Neural progenitor cell (in vitro differentiated cells): Measurements from ENCODE around the gene TRIM63. TPM values are rescaled to one million over a fixed set of nuclear protein-coding genes. Genes with fewer than 3 reads are reported as not detected.
"Not testable (repeated sequence)": the region's sequence is repeated elsewhere in the genome, so short reads cannot be mapped to it uniquely, and the experiment has no call there.

ENCODE experiments used
- DNase-seq: peaks from one replicate; pipeline ENCODE4 v3.0.0-alpha.2; 2016; ENCODE audit warnings: low spot score
- H2AFZ ChIP-seq: fragments of 200-600 bp; sonication (generic); replicated peaks from 2 replicates; pipeline ENCODE4 v1.6.1; 2016; ENCODE audit warnings: antibody characterized with exemption
- H3F3A ChIP-seq: fragments of 200-600 bp; sonication (generic); 2 replicates; pipeline ENCODE4 v1.6.1; 2016; ENCODE audit warnings: antibody characterized with exemption, low read depth
- H3K27ac ChIP-seq: fragments of 200-600 bp; sonication (generic); 2 replicates; pipeline ENCODE4 v1.5.1; 2016; ENCODE audit warnings: mild to moderate bottlenecking
- H3K27me3 ChIP-seq: fragments of 200-600 bp; sonication (generic); 2 replicates; pipeline ENCODE4 v1.6.1; 2016; ENCODE audit warnings: mild to moderate bottlenecking, moderate library complexity
- H3K36me3 ChIP-seq: fragments of 200-600 bp; sonication (generic); 2 replicates; pipeline ENCODE4 v1.5.1; 2016
- H3K4me1 ChIP-seq: fragments of 200-600 bp; sonication (generic); 2 replicates; pipeline ENCODE4 v1.6.1; 2016; ENCODE audit warnings: mixed run types
- H3K4me2 ChIP-seq: fragments of 200-600 bp; sonication (generic); 2 replicates; pipeline ENCODE4 v1.6.1; 2016
- H3K4me3 ChIP-seq: fragments of 200-600 bp; sonication (generic); 2 replicates; pipeline ENCODE4 v1.5.1; 2016
- H3K79me2 ChIP-seq: fragments of 200-600 bp; sonication (generic); 2 replicates; pipeline ENCODE4 v1.6.1; 2016; ENCODE audit warnings: low read depth
- H3K9ac ChIP-seq: fragments of 200-600 bp; sonication (generic); 2 replicates; pipeline ENCODE4 v1.6.1; 2016
- H3K9me3 ChIP-seq: fragments of 200-600 bp; sonication (generic); 2 replicates; pipeline ENCODE4 v1.5.1; 2016; ENCODE audit warnings: low read depth
- H4K20me1 ChIP-seq: fragments of 200-600 bp; sonication (generic); 2 replicates; pipeline ENCODE4 v1.6.1; 2016; ENCODE audit warnings: low read depth
- H3K27ac Mint-ChIP-seq: 3 replicates; pipeline ENCODE4 v1.8.0; 2021; ENCODE audit warnings: mixed read lengths
- H3K27me3 Mint-ChIP-seq: 2 replicates; pipeline ENCODE4 v1.8.0; 2022; ENCODE audit warnings: low read depth, mild to moderate bottlenecking, inconsistent platforms, moderate library complexity, mixed read lengths; ENCODE audit not compliant: insufficient read depth
- H3K36me3 Mint-ChIP-seq: 3 replicates; pipeline ENCODE4 v1.8.0; 2021; ENCODE audit warnings: mixed read lengths
- H3K4me1 Mint-ChIP-seq: 3 replicates; pipeline ENCODE4 v1.8.0; 2021; ENCODE audit warnings: mixed read lengths
- H3K4me3 Mint-ChIP-seq: 3 replicates; pipeline ENCODE4 v1.8.0; 2021; ENCODE audit warnings: mild to moderate bottlenecking, moderate library complexity, mixed read lengths
- H3K9me3 Mint-ChIP-seq: 3 replicates; pipeline ENCODE4 v1.8.0; 2020; ENCODE audit warnings: mixed read lengths
- EZH2 ChIP-seq: fragments of 200-600 bp; sonication (generic); IDR thresholded peaks from 2 replicates; pipeline ENCODE4 v1.6.1; 2017; ENCODE audit warnings: antibody characterized with exemption, mild to moderate bottlenecking, moderate library complexity
- EZH2phosphoT487 ChIP-seq: fragments of 200-600 bp; sonication (generic); IDR thresholded peaks from 2 replicates; pipeline ENCODE4 v1.6.1; 2017; ENCODE audit warnings: antibody characterized with exemption
- total RNA-seq: library from RNA; depleted of rRNA; stranded (reverse); fragments of >200 nt; gene quantifications from 2 replicates; pipeline ENCODE4 v1.2.3, GENCODE V29; 2015; ENCODE audit warnings: low replicate concordance
- TF ChIP-seq, protein P1 (sequence below): fragments of 200-600 bp; sonication (generic); IDR thresholded peaks from 2 replicates; pipeline ENCODE4 v1.5.1; 2017; ENCODE audit warnings: antibody characterized with exemption, mild to moderate bottlenecking

The TRIM63 gene
- total RNA-seq, 1 donor from 2014 or later = not detected

GRCh38 chr1:26094677-26095383 lies 27.4 kb upstream of the TRIM63 start:
- no peak overlapping the region for H3K27ac Mint-ChIP-seq
- peak overlapping the region; percentile 60 for H3K4me2 ChIP-seq
- peak overlapping the region; percentile 53 for H3K4me3 Mint-ChIP-seq
- H3K4me1 ChIP-seq = peaks cover 37% of the 10 kb centered on the region
- no peaks in the 10 kb centered on the region for H3K36me3 Mint-ChIP-seq
- peaks cover 6% of the 10 kb centered on the region for H3K27me3 Mint-ChIP-seq
- DNase-seq = peak; percentile 65
- no peaks in the 10 kb centered on the region for H4K20me1 ChIP-seq
- peaks cover 18% of the 10 kb centered on the region for H3F3A ChIP-seq
- H2AFZ ChIP-seq = peak overlapping the region; percentile 94
- no peaks in the 10 kb centered on the region for H3K27me3 ChIP-seq
- no peaks in the 10 kb centered on the region for H3K36me3 ChIP-seq
- no peaks in the 10 kb centered on the region for H3K9me3 ChIP-seq
- no peak overlapping the region for H3K9ac ChIP-seq
- TF ChIP-seq, protein P1, sequence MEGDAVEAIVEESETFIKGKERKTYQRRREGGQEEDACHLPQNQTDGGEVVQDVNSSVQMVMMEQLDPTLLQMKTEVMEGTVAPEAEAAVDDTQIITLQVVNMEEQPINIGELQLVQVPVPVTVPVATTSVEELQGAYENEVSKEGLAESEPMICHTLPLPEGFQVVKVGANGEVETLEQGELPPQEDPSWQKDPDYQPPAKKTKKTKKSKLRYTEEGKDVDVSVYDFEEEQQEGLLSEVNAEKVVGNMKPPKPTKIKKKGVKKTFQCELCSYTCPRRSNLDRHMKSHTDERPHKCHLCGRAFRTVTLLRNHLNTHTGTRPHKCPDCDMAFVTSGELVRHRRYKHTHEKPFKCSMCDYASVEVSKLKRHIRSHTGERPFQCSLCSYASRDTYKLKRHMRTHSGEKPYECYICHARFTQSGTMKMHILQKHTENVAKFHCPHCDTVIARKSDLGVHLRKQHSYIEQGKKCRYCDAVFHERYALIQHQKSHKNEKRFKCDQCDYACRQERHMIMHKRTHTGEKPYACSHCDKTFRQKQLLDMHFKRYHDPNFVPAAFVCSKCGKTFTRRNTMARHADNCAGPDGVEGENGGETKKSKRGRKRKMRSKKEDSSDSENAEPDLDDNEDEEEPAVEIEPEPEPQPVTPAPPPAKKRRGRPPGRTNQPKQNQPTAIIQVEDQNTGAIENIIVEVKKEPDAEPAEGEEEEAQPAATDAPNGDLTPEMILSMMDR = peak; percentile 12
- TF ChIP-seq EZH2 = no peak
- H3K27ac ChIP-seq = no peak overlapping the region
- no peak overlapping the region for H3K4me3 ChIP-seq
- H3K79me2 ChIP-seq = no peaks in the 10 kb centered on the region
- H3K9me3 Mint-ChIP-seq = peaks cover 3% of the 10 kb centered on the region
- peaks cover 25% of the 10 kb centered on the region for H3K4me1 Mint-ChIP-seq

GRCh38 chr1:26094076-26094669 lies 26.7 kb upstream of the TRIM63 start:
- Histone ChIP-seq H4K20me1 (no peaks in the 10 kb centered on the region), H3K9me3 (no peaks in the 10 kb centered on the region), H3K4me1 (peaks cover 37% of the 10 kb centered on the region), H3F3A (peaks cover 18% of the 10 kb centered on the region), H3K27ac (no peak overlapping the region), H3K4me2 (peak overlapping the region; percentile 60), H2AFZ (peak overlapping the region; percentile 94), H3K79me2 (no peaks in the 10 kb centered on the region), H3K27me3 (no peaks in the 10 kb centered on the region), H3K9ac (no peak overlapping the region), H3K4me3 (no peak overlapping the region), H3K36me3 (no peaks in the 10 kb centered on the region)
- DNase-seq = no peak
- no peak for TF ChIP-seq EZH2phosphoT487
- no peak for TF ChIP-seq EZH2
- TF ChIP-seq, protein P1 = no peak
- peaks cover 3% of the 10 kb centered on the region for H3K9me3 Mint-ChIP-seq
- no peak overlapping the region for H3K27ac Mint-ChIP-seq
- H3K4me3 Mint-ChIP-seq = peak overlapping the region; percentile 53
- H3K27me3 Mint-ChIP-seq = peaks cover 8% of the 10 kb centered on the region
- peaks cover 25% of the 10 kb centered on the region for H3K4me1 Mint-ChIP-seq
- no peaks in the 10 kb centered on the region for H3K36me3 Mint-ChIP-seq

GRCh38 chr1:26093569-26093968 lies 26.1 kb upstream of the TRIM63 start:
- peaks cover 25% of the 10 kb centered on the region for H3K4me1 Mint-ChIP-seq
- not testable (repeated sequence) for H3K4me3 ChIP-seq, H3K4me2 ChIP-seq, H3K9ac ChIP-seq, H3K79me2 ChIP-seq, H3K27me3 Mint-ChIP-seq, H3K27ac Mint-ChIP-seq, DNase-seq, H3K36me3 ChIP-seq, H3K9me3 Mint-ChIP-seq, H3K27me3 ChIP-seq, H3K27ac ChIP-seq, H3K9me3 ChIP-seq, H4K20me1 ChIP-seq, H2AFZ ChIP-seq, H3K4me3 Mint-ChIP-seq, H3K36me3 Mint-ChIP-seq
- Histone ChIP-seq H3F3A (peaks cover 18% of the 10 kb centered on the region), H3K4me1 (peaks cover 37% of the 10 kb centered on the region)

GRCh38 chr1:26092422-26092821 lies 25.0 kb upstream of the TRIM63 start:
- Histone ChIP-seq H3K79me2 (no peaks in the 10 kb centered on the region), H3K4me1 (peaks cover 37% of the 10 kb centered on the region), H2AFZ (no peak overlapping the region), H3K4me3 (no peak overlapping the region), H3K4me2 (peak overlapping the region; percentile 27), H3K9ac (no peak overlapping the region), H4K20me1 (no peaks in the 10 kb centered on the region), H3K9me3 (no peaks in the 10 kb centered on the region), H3K27ac (no peak overlapping the region), H3K36me3 (no peaks in the 10 kb centered on the region), H3K27me3 (no peaks in the 10 kb centered on the region), H3F3A (peaks cover 18% of the 10 kb centered on the region)
- TF ChIP-seq EZH2phosphoT487 = no peak
- TF ChIP-seq, protein P1 = no peak
- TF ChIP-seq EZH2 = no peak
- H3K27ac Mint-ChIP-seq = peak overlapping the region; percentile 40
- no peak for DNase-seq
- H3K27me3 Mint-ChIP-seq = peaks cover 8% of the 10 kb centered on the region
- peaks cover 3% of the 10 kb centered on the region for H3K9me3 Mint-ChIP-seq
- H3K36me3 Mint-ChIP-seq = no peaks in the 10 kb centered on the region
- peaks cover 25% of the 10 kb centered on the region for H3K4me1 Mint-ChIP-seq
- no peak overlapping the region for H3K4me3 Mint-ChIP-seq
